Measurements from ENCODE around the gene RBFOX1.

Gene RBFOX1

DNA sequence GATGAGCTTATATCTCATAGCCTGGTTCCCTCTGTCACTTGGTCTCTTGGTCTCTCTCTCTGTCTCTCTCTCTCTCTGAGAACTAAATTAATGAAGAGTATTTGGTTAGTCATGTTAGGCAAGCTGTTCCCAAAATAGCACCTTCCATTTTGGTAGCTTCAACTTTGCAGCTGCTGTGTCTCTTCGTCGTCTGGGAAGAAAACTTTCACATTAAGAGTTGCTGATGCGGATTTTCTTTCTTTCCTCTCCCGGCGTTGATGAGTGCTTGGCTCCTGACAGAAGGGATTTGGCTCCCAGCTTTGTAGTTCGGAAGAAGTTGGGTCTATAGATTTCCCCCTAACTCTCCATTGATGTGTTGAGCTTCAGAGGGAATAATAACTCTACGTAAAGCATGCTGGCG lies at the start of gene RBFOX1:
RBFOX1 (plus strand) TSS at position 235 of the 400 bp plus-strand sequence.
- DNase-seq (ENCODE audit: low spot score) = no peak

GRCh38 chr16:7284780-7285179 lies 47.9 kb upstream of the RBFOX1 start:
- DNase-seq (ENCODE audit: low spot score) = no peak

- no peak for DNase-seq (ENCODE audit: low spot score)
Measured at GRCh38 chr16:7285520-7285919, 47.1 kb upstream of the RBFOX1 start.

- DNase-seq (ENCODE audit: low spot score) = no peak
Measured at GRCh38 chr16:7289299-7289698, 43.3 kb upstream of the RBFOX1 start.

- no peak for DNase-seq (ENCODE audit: low spot score)
Measured at GRCh38 chr16:7290682-7291081, 42.0 kb upstream of the RBFOX1 start.

DNA sequence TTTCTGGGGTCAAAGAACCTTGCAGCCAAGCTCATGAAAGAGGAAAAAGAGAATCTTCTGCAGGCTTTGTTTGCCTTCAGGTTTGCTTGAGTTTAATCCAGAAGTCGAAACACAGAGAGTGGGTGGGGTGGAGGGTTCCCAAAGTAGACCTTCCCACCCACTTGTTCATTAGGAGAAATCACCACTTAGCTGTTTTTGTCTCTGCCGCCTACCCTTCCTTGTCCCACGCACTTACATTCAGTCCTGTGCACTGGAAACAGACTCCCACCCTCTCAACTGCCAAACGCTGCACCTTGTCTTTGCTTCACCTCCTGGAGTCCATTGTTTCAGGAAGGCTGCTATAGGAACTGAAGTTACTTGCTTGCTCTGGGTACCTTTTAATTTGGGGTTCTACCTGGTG lies 38.6 kb upstream of the RBFOX1 start:
- DNase-seq (ENCODE audit: low spot score) = no peak

DNA sequence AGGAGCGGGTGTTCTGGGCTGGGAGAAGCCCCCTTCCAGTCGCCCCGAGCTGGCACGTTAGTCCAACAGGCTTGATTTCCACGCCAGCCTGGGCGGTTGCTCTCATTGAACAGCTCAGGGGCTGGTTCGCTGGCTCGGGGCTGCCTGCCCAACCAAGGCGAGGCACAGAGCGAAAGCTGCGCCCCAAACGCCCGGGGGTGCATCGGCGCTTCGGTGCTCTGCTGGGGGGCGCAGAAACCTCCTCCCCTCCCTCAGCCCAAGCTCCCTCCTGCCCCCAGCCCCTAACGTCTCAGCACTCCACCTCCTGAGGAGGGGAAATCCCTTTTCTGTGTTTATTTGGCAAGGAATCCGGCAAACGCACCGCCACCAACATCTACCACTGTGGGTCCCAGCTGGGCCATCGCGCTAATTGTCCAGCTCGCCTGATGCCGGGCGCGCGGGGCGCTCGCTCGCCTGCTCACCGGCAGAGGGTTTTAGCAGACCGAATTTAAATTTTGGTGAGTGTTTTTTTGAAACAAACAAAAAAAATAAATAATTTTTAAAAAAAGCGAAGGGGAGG lies 29.5 kb upstream of the RBFOX1 start:
- DNase-seq (ENCODE audit: low spot score) = no peak

DNA sequence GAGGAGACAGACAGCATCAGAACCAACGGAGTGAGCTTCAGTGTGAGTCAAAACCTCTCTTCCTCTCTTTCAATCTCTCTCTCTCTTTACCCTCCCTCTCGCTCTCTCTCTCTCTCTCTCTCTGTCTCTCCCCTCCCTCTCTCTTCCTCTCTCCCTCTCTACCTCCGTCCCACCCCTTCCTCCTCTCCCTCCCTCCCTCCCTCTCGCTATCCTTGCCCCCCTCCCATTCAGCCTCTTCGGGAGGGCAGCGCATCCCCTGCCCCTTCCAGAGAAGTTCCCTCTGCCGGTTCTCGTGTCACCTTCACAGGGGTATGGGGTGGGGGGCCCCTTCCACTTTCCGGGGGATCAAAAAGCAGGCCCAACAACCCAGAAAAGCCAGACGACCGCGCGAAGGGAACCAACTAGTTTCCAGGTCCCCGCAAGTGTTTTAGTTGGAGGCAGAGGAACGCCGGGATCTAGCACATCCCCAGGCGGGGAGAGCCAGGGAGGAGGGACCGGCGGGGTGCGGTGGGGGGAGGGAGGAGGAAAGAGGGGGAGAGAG lies 28.9 kb upstream of the RBFOX1 start:
- no peak for DNase-seq (ENCODE audit: low spot score)

- no peak for DNase-seq (ENCODE audit: low spot score)
Measured at GRCh38 chr16:7304279-7304678, 28.4 kb upstream of the RBFOX1 start.

DNA sequence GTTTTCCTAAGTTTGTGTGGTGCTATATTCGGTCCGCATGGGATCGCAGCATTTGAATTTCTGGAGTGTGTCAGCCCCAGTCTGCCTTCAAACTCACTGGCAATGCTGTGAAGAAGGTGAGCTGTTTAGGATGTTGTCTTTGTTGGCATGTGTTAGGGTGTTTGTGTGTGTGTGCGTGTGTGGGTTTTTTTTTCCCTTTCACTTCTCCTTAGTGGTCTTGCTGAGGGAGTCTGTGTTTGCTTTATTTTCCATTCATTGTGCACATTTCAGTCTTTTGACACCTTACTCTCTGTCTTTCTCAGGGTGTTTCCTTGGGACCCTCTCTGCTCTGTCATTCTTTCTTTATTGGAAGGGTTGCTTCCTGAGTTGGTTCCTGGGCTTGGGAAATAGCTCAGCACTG lies 27.7 kb upstream of the RBFOX1 start:
- no peak for DNase-seq (ENCODE audit: low spot score)

DNA sequence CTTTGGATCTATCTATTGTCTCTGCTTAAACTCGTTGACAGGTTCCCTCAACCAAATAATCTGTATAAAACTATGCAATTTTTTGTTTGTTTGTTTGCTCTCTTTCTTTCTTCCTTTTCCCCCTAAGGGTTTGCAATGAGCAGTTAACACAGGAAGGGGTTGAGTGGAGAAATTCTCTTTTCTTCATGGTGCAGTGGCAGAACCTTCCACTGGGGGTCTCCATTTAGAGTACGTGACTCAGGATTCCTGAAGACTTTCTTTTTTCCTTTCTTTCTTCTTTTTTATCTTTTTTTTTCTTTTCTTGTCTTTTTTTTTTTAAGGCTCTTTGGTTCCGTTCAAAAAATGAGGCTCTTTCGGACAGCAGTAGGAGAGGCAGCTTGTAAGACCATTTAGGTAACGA lies 19.5 kb upstream of the RBFOX1 start:
- DNase-seq (ENCODE audit: low spot score) = no peak

- DNase-seq (ENCODE audit: low spot score) = no peak
Measured at GRCh38 chr16:7314163-7314562, 18.5 kb upstream of the RBFOX1 start.

DNA sequence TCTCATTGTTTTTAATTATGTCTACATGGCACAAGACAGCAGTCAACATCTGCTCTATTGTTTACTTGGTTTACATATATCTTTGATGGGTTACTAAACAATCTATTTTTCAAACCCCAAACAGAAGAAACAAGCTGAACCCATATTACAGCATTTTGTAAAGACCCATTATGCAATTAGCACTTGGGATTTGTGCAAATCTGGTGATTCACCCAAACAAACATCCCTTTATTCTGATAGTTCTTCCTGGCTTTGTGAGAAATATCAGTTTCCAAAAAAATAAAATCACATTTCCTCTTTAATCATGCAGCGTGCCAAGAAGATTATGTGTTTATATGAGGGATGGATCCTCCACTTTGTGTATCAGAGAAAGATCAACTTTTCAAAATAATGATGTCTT lies 16.8 kb upstream of the RBFOX1 start:
- DNase-seq (ENCODE audit: low spot score) = no peak

DNA sequence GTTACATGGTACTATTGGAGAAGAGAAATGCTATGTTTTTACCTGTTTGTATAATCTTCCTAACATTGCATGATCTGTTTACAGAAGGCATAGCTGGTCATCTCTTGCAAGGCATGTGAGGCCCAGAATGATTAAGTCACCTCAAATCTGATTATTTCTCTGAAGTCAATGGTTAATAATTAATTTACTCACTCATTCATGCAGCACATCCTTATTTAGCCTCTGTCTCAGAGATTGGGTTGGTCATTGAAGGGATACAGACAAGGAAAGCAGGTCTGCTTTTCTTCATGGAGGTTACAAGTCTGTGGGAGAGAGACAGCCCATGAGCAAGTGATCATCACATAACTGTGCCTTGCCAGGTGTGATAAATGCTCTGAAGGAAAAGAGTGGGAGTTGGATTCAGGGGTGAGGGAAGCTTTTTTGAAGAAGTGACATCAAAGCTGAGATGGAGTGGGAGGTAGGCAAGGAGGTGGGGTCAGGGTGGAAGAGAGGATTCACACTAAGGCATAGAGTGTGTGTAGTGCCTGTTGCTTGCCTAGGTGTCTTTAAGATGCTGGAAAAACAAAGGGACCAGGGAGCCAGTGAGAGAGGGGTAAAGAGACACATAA lies 16.3 kb upstream of the RBFOX1 start:
- DNase-seq (ENCODE audit: low spot score) = no peak

DNA sequence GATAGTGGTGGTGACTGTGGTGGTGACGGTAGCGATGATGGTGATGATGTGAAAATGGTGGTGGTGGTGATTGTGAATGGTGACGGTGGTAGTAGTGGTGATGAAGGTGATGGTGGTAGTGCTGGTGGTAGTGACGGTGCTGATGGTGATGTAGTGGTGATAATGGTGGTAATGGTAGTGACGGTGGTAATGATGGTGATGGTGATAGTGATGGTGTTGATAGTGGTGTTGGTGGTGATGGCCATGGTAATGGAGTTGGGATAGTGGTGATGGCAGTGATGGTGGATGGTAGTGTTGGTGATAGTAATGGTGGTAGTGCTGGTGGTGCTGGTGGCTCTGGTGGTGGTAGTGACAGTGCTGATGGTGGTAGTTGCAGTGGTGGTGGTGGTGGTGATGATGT lies 14.7 kb upstream of the RBFOX1 start:
- no peak for DNase-seq (ENCODE audit: low spot score)

DNA sequence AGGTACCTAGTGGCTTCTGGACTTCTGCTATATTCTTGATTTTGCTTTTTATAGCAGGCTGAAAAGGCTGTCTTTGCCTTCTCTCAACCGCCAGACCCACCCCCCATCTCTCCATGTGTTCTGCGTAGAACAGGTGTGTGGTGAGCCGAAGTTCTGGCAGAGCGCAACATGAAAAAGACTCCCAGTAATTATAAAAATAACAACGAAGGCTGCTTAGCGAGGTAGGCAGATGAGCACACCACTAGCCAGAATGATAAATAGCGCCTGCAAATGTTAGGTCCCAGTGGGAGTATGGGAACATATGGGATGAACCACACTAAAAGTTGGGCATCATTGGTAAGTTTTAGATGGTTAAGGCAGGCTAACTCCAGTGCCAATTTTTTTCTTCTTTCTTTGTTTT lies 14.0 kb upstream of the RBFOX1 start:
- no peak for DNase-seq (ENCODE audit: low spot score)

DNA sequence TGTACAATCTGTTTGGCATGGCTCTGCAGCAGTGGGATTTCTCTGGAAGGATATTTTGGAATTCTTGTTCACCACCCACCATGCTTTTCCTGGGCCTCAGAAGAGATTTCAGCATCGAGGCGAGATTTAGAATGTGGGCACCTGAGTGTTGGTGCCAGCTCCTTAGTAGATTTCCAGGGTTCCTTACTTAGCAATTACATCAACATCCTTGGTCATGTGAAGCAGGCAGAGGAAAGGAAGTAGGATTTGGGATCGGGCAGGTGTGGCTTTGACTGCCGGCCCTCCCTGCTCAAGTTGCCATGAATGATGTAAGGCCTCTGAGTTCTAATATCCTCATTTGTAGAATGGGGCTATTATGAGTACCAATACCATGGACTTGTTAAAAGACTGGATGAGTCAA lies 13.1 kb upstream of the RBFOX1 start:
- no peak for DNase-seq (ENCODE audit: low spot score)

- DNase-seq (ENCODE audit: low spot score) = no peak
Measured at GRCh38 chr16:7321661-7322060, 11.0 kb upstream of the RBFOX1 start.

GRCh38 chr16:7324321-7324720 lies 8.3 kb upstream of the RBFOX1 start:
- DNase-seq (ENCODE audit: low spot score) = no peak

DNA sequence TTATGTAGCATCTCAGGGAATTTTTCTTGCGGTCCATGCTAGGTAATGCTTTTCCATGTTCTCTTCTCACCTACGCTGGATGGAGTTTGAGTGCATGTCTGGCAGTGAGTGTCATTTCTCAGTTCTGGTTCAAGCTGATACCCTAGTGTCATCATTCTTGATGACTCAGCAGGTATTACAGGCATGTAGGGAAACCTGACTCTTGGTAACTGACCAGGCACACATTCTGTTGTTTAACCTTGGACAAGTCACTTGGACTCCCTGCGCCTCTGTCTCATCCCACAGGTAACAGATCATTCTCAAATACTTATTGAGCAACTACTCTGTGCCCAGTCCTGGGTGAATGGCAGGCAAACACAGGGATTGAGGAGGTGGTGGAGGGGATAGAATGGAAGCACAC lies 6.8 kb upstream of the RBFOX1 start:
- DNase-seq (ENCODE audit: low spot score) = no peak

DNA sequence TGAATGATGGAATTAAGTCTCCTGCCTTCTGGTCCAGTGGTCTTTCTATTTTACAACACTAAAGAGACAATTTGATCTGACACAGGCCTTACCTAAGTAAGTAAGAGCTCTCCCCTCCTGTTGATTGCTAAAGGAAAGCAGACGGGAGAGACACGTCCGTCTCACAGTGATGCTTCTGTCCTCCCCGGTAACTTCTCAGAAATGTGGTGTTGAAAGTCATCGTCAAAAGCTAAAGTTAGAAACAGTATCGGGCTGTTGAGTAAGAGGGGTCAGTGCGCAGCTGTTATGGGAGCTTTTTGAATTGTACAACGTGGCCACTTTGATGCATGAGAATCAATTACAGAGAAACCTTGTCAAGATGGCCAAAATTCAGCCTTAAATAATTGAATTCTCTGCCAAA lies 1.9 kb upstream of the RBFOX1 start:
- no peak for DNase-seq (ENCODE audit: low spot score)

DNA sequence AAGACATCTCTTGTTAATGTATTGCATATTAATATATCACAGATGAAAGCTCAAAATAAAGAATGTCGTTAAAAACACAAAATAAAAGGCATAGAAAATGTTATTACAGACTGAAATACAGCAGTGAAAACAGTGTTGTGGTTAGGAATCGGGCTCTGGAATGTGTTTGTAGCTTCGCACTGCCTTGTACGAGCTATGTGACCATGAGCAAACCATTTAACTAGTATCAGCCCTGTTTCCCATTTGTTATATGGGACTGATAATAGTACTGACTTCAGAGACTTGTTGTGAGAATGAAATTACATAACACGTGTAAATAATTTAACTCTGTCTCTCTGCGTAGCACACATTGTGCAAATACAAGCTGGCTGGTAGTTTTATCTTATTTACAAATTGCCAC lies 648 bp upstream of the RBFOX1 start:
- DNase-seq (ENCODE audit: low spot score) = no peak

DNA sequence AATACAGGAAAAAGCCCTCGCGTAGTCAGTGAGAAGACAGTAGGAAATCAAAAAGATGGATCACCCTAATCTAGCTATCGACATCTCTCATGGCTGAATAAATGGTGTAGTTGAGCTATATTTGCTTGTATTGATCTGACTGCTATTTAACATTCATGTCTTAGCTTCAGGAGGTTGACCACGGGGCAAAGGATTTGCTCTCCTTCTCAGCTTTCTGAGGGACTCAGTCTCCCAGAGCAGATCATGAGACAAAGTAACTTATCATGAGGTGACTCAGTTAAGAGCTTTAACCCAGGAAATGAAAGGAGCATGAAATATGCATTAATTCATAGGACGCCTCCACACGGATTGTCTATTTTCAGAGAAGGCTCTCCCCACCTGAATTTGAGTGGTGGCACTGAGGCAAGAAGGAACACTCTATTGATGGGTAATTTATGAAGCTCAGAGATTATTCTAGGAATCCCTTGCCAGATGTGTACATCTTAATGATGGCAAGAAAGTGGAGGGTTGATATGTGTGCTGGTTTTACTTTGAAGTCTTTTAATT lies 608 bp downstream of the RBFOX1 start:
- DNase-seq (ENCODE audit: low spot score) = no peak
